GM18498 (cell line): ENCODE data around the gene OR6B2.
"Not testable (repeated sequence)": the region's sequence is repeated elsewhere in the genome, so short reads cannot be mapped to it uniquely, and the experiment has no call there.

Source experiments
- ATAC-seq: cut with Tn5 transposase; IDR thresholded peaks from one replicate; pipeline ENCODE4 v1.9.1; 2021; ENCODE audit warnings: mild to moderate bottlenecking, moderate library complexity; ENCODE audit not compliant: unreplicated experiment

OR6B2 gene

GRCh38 chr2:240030379-240031094, at the start of gene OR6B2:
Gene OR6B2 (minus strand): TSS chr2:240030429. CDS start chr2:240030429, 0 bp downstream.
- no peak for ATAC-seq

- ATAC-seq = no peak
Observed at GRCh38 chr2:240078631-240079030, 48.4 kb upstream of the OR6B2 start.

- ATAC-seq = no peak
Observed at GRCh38 chr2:240077442-240077841, 47.2 kb upstream of the OR6B2 start.

GRCh38 chr2:240074545-240074944, 44.3 kb upstream of the OR6B2 start:
- no peak for ATAC-seq

DNA sequence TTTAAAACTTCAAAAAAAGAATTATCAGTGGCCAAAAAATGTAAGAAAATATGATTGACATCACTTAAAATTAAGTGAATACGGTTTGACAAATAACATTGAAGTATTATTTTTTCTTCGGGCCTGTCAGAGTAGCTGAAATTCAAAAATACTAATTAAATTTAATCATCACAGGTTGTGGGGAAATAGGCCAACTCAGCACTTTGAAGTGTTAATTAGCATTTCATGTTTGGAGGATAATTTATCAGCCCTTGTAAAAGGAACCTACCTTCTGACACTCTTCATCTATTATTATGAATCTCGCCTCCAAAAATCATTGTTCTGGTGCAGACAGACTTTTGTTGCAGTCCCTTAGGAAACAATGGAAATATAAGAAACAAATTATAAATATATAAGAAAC, 40.7 kb upstream of the OR6B2 start:
- ATAC-seq = no peak

- no peak for ATAC-seq
Observed at GRCh38 chr2:240069829-240070228, 39.6 kb upstream of the OR6B2 start.

DNA sequence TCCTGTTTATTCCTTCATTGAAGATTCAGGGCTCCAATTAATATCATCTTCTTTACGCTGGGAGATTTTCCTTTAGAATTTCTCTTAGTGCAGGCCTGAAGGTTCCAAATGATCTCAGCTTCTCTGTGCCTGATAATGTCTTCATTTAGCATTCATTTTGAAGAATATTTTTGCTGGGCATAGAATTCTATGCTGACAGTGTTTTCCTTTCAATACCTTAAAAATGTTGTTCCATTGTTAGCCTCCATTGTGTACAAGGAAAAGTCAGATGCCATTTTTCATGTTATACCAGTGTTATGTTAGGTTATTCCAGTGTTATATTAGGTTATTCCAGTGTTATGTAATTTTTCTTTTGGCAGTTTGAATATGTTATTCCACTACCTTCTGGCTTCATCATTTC, 38.0 kb upstream of the OR6B2 start:
- no peak for ATAC-seq

DNA sequence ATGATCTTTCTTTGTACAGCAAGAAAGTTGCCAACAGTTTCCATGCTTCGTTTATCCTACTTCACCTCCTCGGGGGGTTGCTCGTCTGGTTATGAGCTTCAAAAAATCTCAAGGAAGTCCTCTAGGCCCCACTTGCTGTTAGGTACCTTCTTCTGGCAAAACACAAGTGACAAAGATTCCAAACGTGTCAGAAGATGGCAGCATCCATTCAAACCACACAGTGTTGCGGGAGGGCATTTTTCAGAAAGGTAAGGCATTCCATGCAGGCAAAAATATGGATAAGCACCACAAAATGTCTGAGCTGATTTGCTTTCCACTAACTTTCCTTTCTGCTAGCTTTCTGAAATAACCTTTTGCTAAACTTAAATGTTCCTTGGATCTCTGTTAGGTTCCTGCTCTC, 36.3 kb upstream of the OR6B2 start:
- ATAC-seq = no peak

DNA sequence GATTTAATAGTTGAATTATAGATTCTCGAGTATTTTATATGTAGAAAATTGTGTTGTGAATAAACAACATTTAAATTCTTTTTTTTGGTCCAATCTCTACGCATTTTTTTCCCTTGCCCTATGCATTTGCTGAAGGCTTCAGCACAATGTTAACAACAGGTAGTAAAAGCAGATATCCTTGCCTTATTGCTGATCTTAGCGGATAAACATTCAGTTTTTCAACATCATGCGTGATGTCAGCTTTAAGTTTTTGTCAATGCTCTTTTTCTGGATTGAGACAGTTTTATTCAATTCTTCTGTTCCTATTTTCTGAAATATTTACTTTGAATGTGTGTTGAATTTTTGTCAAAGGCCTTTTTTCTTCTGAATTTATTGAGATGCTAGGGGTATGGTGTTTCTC, 34.7 kb upstream of the OR6B2 start:
- ATAC-seq = no peak

- no peak for ATAC-seq
Observed at GRCh38 chr2:240060977-240061591, 30.9 kb upstream of the OR6B2 start.

GRCh38 chr2:240056678-240057077, 26.4 kb upstream of the OR6B2 start:
- no peak for ATAC-seq

- no peak for ATAC-seq
Observed at GRCh38 chr2:240055177-240055917, 25.1 kb upstream of the OR6B2 start.

- ATAC-seq = no peak
Observed at GRCh38 chr2:240053173-240054155, 23.2 kb upstream of the OR6B2 start, which contains the start of gene OR6B3. Gene OR6B3 (minus strand): TSS chr2:240053521.

DNA sequence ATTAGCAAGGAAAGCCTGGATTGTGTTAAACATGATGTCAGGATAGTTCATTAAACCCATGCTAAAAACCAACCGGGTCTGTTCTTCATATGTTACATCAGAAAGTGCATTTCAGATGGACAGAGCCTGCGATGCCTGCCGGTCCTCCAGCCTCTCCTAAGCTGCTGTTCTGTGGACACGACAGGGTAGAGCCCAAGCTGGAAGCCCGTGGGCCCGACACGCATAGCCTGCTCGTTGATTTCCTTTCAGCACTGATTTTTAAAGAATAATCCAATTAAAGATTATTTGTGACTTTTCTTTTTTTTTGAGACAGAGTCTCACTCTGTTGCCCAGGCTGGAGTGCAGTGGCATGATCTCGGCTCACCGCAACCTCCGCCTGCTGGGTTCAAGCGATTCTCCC, 22.3 kb upstream of the OR6B2 start:
- ATAC-seq = no peak

DNA sequence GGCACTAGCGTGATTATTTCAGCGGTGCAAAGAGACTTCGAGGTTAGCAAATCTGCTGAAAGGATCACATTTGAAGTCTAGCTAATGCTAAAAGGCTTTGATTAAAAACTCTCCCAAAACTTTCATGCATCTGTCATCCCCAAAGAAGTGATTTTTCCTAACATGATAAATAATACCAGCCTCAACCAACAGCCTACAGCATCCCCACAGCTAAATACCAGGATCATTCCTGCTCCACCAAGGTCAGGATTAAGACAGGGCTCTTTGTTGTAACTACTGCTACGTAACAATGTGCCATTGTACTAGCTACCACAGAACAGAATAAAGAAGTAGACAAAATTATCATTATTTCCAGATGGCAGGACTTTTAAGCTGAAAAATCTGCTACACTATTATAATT, 21.5 kb upstream of the OR6B2 start:
- no peak for ATAC-seq

DNA sequence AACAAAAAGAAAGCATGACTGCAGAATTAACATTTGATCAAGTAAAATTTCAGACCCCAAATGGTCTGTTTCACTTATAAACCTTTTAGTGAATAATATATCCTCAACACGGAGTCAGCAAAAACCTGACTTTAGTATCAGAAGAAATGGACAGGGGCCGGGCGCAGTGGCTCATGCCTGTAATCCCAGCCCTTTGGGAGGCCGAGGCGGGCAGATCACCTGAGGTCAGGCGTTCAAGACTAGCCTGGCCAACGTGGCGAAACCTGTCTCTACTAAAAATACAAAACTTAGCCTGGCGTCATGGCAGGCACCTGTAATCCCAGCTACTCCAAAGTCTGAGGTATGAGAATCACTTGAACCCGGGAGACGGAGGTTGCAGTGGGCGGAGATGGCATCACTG, 20.0 kb upstream of the OR6B2 start:
- no peak for ATAC-seq

DNA sequence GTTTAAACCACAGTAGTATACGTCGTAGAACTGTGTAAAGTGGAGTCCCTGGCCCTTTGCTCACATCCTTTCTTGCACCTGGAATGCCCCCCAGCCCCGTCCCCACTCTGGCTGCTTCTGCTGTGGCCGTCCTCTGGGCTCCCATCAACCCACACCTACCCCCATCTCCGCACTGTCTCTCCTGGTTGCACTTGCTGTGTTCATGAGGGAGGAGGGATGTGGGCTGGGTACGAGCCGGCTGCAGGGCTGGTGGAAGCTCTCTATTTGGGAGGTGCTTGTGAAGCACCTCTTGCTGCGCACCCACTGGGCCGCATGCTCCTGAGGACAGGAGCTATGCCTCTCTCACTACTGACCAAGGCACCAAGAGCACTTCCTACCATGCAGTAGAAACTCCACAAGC, 18.0 kb upstream of the OR6B2 start:
- no peak for ATAC-seq

- ATAC-seq = no peak
Observed at GRCh38 chr2:240045098-240045497, 14.9 kb upstream of the OR6B2 start.

GRCh38 chr2:240044096-240044495, 13.9 kb upstream of the OR6B2 start:
- ATAC-seq = not testable (repeated sequence)

GRCh38 chr2:240043279-240043989, 13.2 kb upstream of the OR6B2 start:
- no peak for ATAC-seq
